AG09319 (cell line): ENCODE measurements around the gene KIF12.
"Not testable (repeated sequence)": the region's sequence is repeated elsewhere in the genome, so short reads cannot be mapped to it uniquely, and the experiment has no call there.

Source experiments
- DNase-seq: peaks from one replicate; pipeline ENCODE4 v3.0.0-alpha.2; 2010; ENCODE audit warnings: low read depth; ENCODE audit errors: extremely low read depth
- TF ChIP-seq, protein P1 (sequence below): IDR thresholded peaks from 2 replicates; pipeline ENCODE4 v1.5.1; 2011; ENCODE audit warnings: low read depth, mild to moderate bottlenecking, inconsistent platforms, low read length, moderate library complexity

Gene KIF12

DNA sequence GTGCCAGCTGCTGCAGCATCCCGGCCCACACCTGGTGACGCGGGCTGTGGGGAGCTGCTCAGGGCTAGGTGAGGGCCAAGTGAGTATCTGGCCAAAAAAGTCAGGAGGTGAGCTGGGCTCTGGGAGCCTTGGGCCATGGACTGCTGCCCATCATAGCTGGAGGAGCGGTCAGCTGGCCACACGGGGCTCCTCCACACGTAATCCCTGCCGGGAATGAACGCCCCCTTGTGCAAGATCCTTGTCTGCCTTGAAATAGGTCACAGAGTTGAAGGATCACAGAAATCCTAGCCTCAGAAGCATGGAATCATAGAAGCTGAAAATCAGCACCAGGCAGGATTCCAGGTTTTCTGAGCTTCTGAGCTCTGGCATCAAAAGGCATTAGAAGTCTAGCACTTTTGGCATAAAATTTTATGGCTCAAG lies 39.5 kb upstream of the KIF12 start:
- TF ChIP-seq, protein P1, sequence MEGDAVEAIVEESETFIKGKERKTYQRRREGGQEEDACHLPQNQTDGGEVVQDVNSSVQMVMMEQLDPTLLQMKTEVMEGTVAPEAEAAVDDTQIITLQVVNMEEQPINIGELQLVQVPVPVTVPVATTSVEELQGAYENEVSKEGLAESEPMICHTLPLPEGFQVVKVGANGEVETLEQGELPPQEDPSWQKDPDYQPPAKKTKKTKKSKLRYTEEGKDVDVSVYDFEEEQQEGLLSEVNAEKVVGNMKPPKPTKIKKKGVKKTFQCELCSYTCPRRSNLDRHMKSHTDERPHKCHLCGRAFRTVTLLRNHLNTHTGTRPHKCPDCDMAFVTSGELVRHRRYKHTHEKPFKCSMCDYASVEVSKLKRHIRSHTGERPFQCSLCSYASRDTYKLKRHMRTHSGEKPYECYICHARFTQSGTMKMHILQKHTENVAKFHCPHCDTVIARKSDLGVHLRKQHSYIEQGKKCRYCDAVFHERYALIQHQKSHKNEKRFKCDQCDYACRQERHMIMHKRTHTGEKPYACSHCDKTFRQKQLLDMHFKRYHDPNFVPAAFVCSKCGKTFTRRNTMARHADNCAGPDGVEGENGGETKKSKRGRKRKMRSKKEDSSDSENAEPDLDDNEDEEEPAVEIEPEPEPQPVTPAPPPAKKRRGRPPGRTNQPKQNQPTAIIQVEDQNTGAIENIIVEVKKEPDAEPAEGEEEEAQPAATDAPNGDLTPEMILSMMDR: no peak
- DNase-seq: no peak

DNA sequence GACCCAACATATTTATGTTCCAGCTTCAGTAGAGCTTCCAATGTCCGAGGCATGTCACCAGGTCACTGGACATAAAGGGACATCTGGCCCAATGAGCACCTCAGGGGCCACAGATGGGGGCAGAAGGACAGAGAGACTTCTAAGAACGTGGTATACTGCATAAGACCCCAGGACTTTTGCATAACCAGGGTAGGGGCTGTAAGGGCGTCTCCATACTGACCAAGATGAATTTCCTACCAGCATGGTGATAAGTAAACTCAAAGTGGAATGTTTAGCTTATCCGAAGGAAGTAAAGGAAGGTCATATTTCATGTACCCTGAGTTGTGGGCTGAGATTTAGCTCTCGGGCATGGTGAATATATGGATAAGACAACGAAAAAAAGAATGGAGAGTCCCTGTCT lies 38.7 kb upstream of the KIF12 start:
- TF ChIP-seq, protein P1: no peak
- no peak for DNase-seq

DNA sequence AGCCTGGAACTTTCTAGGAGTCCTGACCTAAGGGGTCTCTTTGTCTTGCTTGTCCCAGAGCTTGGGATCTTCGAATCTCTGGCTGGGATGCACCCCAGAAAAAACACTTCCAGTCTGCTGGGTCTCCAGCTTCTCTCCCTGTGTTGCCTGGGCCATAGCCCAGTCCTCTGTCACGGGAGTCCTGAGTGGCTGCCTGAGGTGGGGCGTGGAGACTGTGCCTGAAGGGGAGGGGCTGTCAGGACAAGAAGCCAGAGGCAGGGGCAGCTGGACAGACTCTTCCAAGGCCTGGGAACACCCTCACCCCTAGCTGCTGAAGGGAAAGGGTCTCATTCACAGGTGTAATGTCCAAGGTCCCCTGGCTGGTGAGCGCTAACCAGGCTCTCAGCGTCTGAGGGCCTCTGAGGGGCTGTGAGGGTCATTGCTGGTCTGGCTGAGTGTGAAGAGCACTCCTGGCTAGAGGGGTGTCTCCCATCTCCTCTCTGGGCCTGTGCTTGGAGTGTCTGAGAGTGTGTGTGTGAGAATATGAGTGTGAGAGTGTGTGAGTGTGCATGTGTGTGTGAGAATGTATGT lies 35.8 kb upstream of the KIF12 start:
- no peak for DNase-seq
- TF ChIP-seq, protein P1: no peak

DNA sequence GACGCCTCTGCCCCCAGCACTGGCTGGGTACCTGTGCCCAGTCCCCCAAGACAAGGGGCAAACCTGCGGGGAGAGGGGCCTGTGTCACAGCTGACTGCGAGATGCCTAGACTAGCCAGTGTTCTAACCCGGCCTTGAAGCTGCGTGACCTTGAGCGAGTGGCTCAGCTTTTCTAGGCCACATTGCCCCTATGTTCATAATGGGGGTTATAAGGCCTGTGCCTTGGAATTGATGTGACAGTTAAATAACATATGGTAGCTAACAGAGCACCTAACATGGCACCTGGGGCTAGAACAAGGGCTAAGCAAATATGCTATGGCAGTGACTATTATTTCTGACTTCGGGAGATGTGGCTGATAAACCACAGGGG lies 33.4 kb upstream of the KIF12 start:
- TF ChIP-seq, protein P1: no peak
- no peak for DNase-seq

DNA sequence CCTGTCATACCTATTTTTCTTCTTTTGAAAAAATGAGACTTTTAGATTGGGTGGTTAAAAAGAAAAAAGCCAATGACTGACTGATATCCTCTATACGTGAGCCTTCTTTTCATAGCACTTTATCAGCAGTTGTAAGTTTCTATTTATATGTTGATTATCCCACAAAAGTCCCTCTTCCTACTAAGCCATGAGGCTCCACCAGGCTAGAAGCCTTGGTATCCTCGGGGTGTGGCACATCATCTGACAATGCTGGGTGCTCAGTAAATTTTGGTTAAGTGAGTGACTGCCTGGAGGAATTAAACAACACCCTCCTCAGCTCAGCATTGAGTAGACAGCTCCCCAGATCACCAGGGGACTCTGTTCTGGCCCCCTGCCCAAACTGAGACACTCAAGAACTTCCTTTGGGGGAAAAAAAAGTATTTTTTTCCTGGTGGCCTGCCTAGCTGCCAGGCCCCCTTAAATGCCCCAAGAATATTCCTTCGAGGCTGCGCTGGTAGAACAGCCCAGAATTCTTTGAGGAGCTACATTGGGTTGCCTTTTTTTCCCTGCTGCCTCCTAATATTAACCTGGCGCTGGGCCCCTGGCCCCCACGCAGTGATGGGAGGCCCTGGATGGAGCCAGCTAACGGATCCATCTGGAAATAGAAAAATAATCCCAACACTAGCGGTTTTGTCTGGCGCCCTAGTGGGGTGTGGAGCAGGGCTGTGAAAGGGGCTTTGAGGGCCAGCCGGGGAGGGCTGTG lies 32.9 kb upstream of the KIF12 start:
- TF ChIP-seq, protein P1: no peak
- no peak for DNase-seq

DNA sequence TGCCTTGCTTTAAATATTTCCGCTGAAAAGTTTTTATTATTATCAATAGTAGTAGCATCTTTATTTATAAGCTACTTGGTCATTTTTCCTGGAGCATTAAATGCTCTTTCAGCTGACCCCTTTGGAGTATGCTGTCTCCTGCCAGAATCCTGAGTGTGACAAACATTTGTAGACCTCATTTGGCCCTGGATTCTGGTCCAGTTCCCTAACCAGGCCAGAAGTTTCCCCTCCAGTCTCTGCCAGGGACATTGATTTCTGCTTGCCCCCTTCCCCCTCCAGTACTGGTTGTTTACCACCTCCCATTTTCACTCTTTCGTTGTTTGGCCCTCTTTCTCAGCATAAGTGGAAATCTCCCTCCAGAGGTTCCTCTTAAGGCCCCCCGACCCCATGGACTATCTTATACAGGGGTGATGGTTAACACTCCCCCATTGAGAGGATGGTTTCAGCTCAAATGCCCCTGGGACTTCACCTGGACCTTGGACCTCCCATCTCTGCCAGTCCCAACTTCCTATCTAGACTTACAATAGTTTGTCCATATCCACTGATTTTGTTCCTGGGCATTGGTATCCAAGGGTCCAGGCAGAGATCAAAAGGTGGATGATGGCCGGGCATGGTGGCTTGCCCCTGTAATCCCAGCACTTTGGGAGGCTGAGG lies 31.7 kb upstream of the KIF12 start:
- TF ChIP-seq, protein P1: no peak
- DNase-seq: no peak

DNA sequence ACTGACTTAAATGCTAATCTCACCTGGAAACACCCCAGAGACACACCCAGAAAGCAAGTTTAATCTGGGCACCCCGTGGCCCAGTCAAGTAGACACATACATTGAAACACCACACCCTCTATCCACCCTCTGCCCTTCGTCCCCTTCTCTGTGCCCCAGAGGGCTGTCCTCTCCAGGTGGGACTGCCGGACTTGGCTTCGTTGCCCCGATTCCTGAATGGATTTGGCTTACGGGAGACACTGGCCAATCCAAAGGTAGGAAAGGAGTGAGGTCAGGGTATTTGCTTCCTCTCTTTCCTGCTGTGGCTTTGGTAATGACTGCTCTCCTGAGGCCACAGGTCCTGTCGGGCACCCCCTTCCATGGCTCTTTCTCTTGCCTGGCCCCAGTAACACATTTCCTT lies 31.0 kb upstream of the KIF12 start:
- no peak for DNase-seq
- TF ChIP-seq, protein P1: no peak

DNA sequence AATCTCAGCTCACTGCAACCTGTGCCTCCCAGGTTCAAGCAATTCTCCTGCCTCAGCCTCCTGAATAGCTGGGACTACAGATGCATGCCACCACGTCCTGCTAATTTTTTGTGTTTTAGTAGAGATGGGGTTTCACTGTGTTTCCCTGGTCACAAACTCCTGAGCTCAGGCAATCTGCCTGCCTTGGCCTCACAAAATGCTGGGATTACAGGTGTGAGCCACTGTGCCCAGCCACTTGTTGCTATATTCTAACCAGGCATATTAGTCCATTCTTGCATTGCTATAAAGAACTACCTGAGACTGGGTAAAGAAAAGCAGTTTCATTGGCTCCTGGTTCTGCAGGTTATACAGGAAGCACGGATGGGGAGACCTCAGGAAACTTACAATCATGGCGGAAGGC lies 29.7 kb upstream of the KIF12 start:
- DNase-seq: not testable (repeated sequence)
